Suprapubic skin (tissue), 4 donors: Measurements from ENCODE around the gene TLE4. TPM values are rescaled to one million over a fixed set of nuclear protein-coding genes. Genes with fewer than 3 reads are reported as not detected.
"Not testable (repeated sequence)": the region's sequence is repeated elsewhere in the genome, so short reads cannot be mapped to it uniquely, and the experiment has no call there.

ENCODE experiments used
- DNase-seq, 2 donors: peaks; one replicate each; pipeline ENCODE4 v3.0.0-alpha.2; 2019; ENCODE audit warnings: low spot score in 2 of 2
- H3K27ac ChIP-seq: fragments of 200-600 bp; sonication (generic); one replicate; pipeline ENCODE4 v1.5.1; 2019
- H3K27me3 ChIP-seq: fragments of 200-600 bp; sonication (generic); one replicate; pipeline ENCODE4 v1.5.1; 2019
- H3K36me3 ChIP-seq: fragments of 200-600 bp; sonication (generic); one replicate; pipeline ENCODE4 v1.5.1; 2019
- H3K4me1 ChIP-seq: fragments of 200-600 bp; sonication (generic); one replicate; pipeline ENCODE4 v1.5.1; 2019
- H3K4me3 ChIP-seq: fragments of 200-600 bp; sonication (generic); one replicate; pipeline ENCODE4 v1.5.1; 2019; ENCODE audit warnings: mild to moderate bottlenecking
- H3K9me3 ChIP-seq: fragments of 200-600 bp; sonication (generic); one replicate; pipeline ENCODE4 v1.5.1; 2019
- EP300 ChIP-seq: sonication (generic); formaldehyde crosslinking; IDR thresholded peaks from one replicate; pipeline ENCODE4 v1.6.1; 2017; ENCODE audit warnings: antibody characterized with exemption
- POLR2A ChIP-seq, 2 donors: fragments of 450-650 bp; IDR thresholded peaks; one replicate each; pipeline ENCODE4 v1.6.1; 2017; ENCODE audit warnings: antibody characterized with exemption in 2 of 2, mild to moderate bottlenecking in 2 of 2, moderate library complexity in 2 of 2
- POLR2AphosphoS5 ChIP-seq, 3 donors: sonication (generic); formaldehyde crosslinking; IDR thresholded peaks; one replicate each; pipeline ENCODE4 v1.6.1; 2017; ENCODE audit warnings: antibody characterized with exemption in 3 of 3
- WGBS: methylation state at CpG from one replicate; pipeline ENCODE4 v1.1.5; 2018; 5-methylcytosine and 5-hydroxymethylcytosine counted together
- total RNA-seq, 4 donors: library from RNA; depleted of rRNA; stranded (reverse); fragments of >200 nt; gene quantifications; one replicate each; pipeline ENCODE4 v1.1.0, GENCODE V29; 2016
- TF ChIP-seq, protein P1 (sequence below), 2 donors: fragments of 200-600 bp in 1 of 2; fragments of 450-650 bp in 1 of 2; sonication (generic) in 1 of 2; IDR thresholded peaks; one replicate each; pipeline ENCODE4 v1.5.1; 2016 to 2019; ENCODE audit warnings: antibody characterized with exemption in 2 of 2, mild to moderate bottlenecking in 1 of 2, moderate library complexity in 1 of 2

Gene TLE4
- total RNA-seq, 4 donors from 2014 or later: 44.3 to 109 (median 67.0) TPM

DNA sequence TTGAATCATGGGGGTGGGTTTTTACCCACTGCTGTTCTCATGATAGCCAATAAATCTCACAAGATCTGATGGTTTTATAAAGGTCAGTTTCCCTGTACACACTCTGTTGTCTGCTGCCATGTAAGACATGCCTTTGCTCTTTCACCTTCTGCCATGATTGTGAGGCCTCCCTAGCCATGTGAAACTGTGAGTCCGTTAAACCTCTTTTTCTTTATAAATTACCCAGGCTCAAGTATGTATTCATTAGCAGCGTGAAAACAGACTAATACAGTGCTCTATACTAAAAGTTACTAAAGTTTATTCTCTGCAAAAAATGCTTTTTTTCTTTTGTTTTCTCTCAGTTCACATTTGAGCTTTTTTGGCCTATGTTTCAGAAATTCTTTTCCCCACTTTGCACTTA, 33.9 kb upstream of the TLE4 start:
- Histone ChIP-seq H3K9me3 (no peaks in the 10 kb centered on the region), H3K27me3 (no peaks in the 10 kb centered on the region), H3K4me3 (no peak overlapping the region), H3K36me3 (no peaks in the 10 kb centered on the region), H3K27ac (no peak overlapping the region), H3K4me1 (no peaks in the 10 kb centered on the region)
- 93% methylated on average over 2 of the region's 2 CpGs for WGBS
- no peak for TF ChIP-seq EP300
- TF ChIP-seq POLR2AphosphoS5 (IDR thresholded peaks at IDR 0.05): no peak
- TF ChIP-seq, protein P1, sequence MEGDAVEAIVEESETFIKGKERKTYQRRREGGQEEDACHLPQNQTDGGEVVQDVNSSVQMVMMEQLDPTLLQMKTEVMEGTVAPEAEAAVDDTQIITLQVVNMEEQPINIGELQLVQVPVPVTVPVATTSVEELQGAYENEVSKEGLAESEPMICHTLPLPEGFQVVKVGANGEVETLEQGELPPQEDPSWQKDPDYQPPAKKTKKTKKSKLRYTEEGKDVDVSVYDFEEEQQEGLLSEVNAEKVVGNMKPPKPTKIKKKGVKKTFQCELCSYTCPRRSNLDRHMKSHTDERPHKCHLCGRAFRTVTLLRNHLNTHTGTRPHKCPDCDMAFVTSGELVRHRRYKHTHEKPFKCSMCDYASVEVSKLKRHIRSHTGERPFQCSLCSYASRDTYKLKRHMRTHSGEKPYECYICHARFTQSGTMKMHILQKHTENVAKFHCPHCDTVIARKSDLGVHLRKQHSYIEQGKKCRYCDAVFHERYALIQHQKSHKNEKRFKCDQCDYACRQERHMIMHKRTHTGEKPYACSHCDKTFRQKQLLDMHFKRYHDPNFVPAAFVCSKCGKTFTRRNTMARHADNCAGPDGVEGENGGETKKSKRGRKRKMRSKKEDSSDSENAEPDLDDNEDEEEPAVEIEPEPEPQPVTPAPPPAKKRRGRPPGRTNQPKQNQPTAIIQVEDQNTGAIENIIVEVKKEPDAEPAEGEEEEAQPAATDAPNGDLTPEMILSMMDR (IDR thresholded peaks at IDR 0.05): no peak
- no peak for TF ChIP-seq POLR2A (IDR thresholded peaks at IDR 0.05)
- DNase-seq: no peak

DNA sequence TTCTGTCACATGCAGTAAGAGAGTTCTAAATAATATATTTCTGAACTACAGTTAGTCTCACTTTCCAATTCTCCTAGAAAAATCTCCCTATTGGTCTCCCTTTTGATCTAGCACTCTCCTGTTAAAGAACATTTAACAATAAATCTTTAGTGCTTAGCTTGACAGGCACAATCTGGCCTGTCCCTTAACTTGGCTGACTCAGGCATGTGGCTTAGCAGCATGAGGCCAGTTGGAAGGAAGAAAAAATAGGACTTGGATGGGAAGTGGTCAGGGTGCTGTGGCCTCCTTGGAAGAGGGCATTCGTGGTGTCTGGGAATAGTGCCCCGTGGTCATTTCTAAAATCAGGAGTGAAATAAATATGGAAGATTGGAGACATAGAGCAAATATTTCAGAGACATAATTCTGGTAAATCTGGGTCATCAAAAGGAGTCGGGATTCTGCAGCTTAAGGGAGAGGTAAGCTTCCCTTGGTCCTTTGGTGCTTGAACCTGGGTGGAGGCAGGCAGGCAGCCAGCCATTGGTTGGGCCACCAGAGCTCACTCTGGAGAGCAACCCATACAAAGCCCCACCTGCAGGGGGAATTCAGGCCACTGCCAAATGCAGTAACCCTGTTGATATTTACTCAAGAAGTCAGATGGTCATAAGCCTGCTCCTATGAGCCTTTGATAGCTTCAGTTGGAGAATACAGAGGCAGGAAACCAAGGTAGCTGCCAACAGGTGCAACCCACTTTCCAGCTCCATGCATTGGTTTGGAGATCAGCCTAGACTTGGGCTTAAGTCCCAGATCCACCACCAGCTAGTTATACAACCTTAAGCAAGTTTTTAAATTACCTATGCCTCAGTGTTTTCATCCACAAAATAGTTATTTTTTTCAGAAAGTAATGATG, 28.8 kb upstream of the TLE4 start:
- Histone ChIP-seq H3K27me3 (no peaks in the 10 kb centered on the region), H3K27ac (no peak overlapping the region), H3K4me1 (no peaks in the 10 kb centered on the region), H3K9me3 (no peaks in the 10 kb centered on the region), H3K36me3 (no peaks in the 10 kb centered on the region), H3K4me3 (no peak overlapping the region)
- DNase-seq: no peak
- TF ChIP-seq POLR2A (IDR thresholded peaks at IDR 0.05) (no peak), EP300 (no peak), POLR2AphosphoS5 (IDR thresholded peaks at IDR 0.05) (no peak)
- TF ChIP-seq, protein P1 (IDR thresholded peaks at IDR 0.05): no peak
- 84% methylated on average over 3 of the region's 3 CpGs for WGBS

DNA sequence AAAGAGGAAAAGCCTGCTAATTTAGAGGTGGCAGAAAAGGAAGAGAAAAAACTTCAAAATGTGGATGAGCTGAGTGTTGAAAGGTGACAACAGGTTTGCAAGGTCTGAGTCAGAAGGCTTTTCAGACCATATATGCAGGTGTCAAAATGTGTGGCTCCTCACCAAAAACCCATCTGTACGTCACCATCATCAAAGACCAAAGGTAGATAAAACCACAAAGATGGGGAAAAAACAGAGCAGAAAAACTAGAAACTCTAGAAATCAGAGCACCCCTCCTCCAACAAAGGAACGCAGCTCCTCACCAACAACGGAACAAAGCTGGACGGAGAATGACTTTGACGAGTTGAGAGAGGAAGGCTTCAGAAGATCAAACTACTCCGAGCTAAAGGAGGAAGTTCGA, 27.4 kb upstream of the TLE4 start:
- WGBS: 83% methylated on average over 7 of the region's 7 CpGs
- DNase-seq: not testable (repeated sequence)

DNA sequence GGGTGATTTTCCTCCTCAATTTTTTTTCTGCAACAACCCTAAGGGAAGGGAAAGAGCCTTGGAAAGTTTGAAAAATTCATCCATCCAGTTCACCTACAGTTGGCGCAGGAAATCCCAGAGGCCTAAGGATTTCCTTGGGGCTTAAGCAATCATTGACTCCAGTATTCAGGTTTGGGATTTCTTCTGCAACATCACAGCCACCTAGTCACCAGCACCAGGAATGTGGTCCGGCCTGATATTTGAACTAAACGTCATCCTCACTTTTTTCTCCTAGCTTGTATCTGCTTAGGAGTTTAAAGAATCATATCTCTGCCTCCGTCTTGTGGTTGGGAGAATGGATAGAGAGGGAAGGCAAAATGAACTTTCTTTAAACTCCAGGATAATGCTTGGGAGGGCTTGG, 20.2 kb upstream of the TLE4 start:
- H3K4me1 ChIP-seq: no peaks in the 10 kb centered on the region
- TF ChIP-seq POLR2AphosphoS5 (IDR thresholded peaks at IDR 0.05): no peak
- TF ChIP-seq EP300: no peak
- TF ChIP-seq, protein P1 (IDR thresholded peaks at IDR 0.05): no peak
- TF ChIP-seq POLR2A (IDR thresholded peaks at IDR 0.05): no peak
- DNase-seq: no peak
- no peaks in the 10 kb centered on the region for H3K36me3 ChIP-seq
- H3K4me3 ChIP-seq: no peak overlapping the region
- WGBS: 86% methylated on average over 4 of the region's 4 CpGs
- no peak overlapping the region for H3K27ac ChIP-seq
- no peaks in the 10 kb centered on the region for H3K9me3 ChIP-seq
- no peaks in the 10 kb centered on the region for H3K27me3 ChIP-seq

More for the DNA sequence above, 27.4 kb upstream of the TLE4 start:
- H3K27me3 ChIP-seq, H3K36me3 ChIP-seq, H3K27ac ChIP-seq, H3K9me3 ChIP-seq, H3K4me3 ChIP-seq, H3K4me1 ChIP-seq: not testable (repeated sequence)

DNA sequence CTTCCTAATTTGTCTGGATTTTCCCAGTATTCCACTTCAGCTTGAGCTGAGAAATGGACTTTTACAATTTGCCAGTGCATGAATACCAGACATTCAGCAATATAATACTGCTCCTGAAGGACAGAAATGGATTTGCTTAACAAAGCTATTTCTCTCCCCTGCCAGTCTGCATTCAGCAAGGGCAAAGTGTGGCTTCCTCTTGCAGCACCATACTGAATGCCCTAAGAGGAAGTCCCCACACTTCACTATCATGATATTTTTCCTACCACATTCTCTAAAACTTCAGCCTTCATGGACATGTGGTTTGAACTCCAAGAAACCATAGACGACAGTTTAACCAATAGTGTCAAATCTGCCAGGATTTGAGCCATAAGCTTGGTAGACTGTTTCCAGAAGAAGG, 19.8 kb upstream of the TLE4 start:
- no peaks in the 10 kb centered on the region for H3K27me3 ChIP-seq
- H3K27ac ChIP-seq: no peak overlapping the region
- 89% methylated on average over 1 of the region's 1 CpG for WGBS
- H3K36me3 ChIP-seq: no peaks in the 10 kb centered on the region
- no peak for DNase-seq
- H3K4me3 ChIP-seq: no peak overlapping the region
- TF ChIP-seq EP300 (no peak), POLR2A (IDR thresholded peaks at IDR 0.05) (no peak), POLR2AphosphoS5 (IDR thresholded peaks at IDR 0.05) (no peak)
- TF ChIP-seq, protein P1 (IDR thresholded peaks at IDR 0.05): no peak
- no peaks in the 10 kb centered on the region for H3K9me3 ChIP-seq
- H3K4me1 ChIP-seq: no peaks in the 10 kb centered on the region
